HepG2 (cell line): ENCODE results near the gene B4GALT5. TPM values are rescaled to one million over a fixed set of nuclear protein-coding genes. Genes with fewer than 3 reads are reported as not detected.
A peak's percentile ranks its signal among the peaks of the same experiment; 100 is the strongest.

Experiments used
- AGO1 ChIP-seq: fragments of 200-400 bp; formaldehyde crosslinking; IDR thresholded peaks from 2 replicates; pipeline ENCODE4 v1.6.1; 2017; ENCODE audit warnings: mild to moderate bottlenecking, low read depth, low read length, moderate library complexity; ENCODE audit not compliant: poor library complexity, severe bottlenecking
- BCL6 ChIP-seq: IDR thresholded peaks from 2 replicates; pipeline ENCODE4 v1.6.1; 2016; ENCODE audit warnings: missing genetic modification reagents, missing compliant biosample characterization
- BRF2 ChIP-seq: sonication (generic); formaldehyde crosslinking; IDR thresholded peaks from 2 replicates; pipeline ENCODE4 v1.8.1; 2022; ENCODE audit warnings: mild to moderate bottlenecking, missing genetic modification reagents
- CC2D1A ChIP-seq: sonication (generic); formaldehyde crosslinking; IDR thresholded peaks from 2 replicates; pipeline ENCODE4 v1.8.1; 2023; ENCODE audit warnings: mild to moderate bottlenecking, missing genetic modification reagents
- EEA1 ChIP-seq: sonication (generic); formaldehyde crosslinking; IDR thresholded peaks from 2 replicates; pipeline ENCODE4 v1.5.1; 2020; ENCODE audit warnings: mild to moderate bottlenecking, missing genetic modification reagents, borderline replicate concordance
- FOSL1 ChIP-seq: sonication (generic); formaldehyde crosslinking; IDR thresholded peaks from 2 replicates; pipeline ENCODE4 v1.9.0; 2021; ENCODE audit warnings: missing genetic modification reagents, borderline replicate concordance
- FOXM1 ChIP-seq: sonication (generic); formaldehyde crosslinking; IDR thresholded peaks from 2 replicates; pipeline ENCODE4 v1.5.0; 2020; ENCODE audit warnings: missing genetic modification reagents
- GABPA ChIP-seq, 2 experiments: IDR thresholded peaks; 2 replicates each; pipeline ENCODE4 v1.6.1; 2011 to 2016; ENCODE audit warnings: low read depth in 2 of 2, low read length in 1 of 2, missing biosample characterization in 1 of 2, missing genetic modification characterization in 1 of 2
- GLMP ChIP-seq: sonication (generic); formaldehyde crosslinking; IDR thresholded peaks from 2 replicates; pipeline ENCODE4 v1.9.0; 2021; ENCODE audit warnings: missing genetic modification reagents, mild to moderate bottlenecking, borderline replicate concordance
- HDAC1 ChIP-seq: sonication (generic); formaldehyde crosslinking; IDR thresholded peaks from 2 replicates; pipeline ENCODE4 v1.5.1; 2020; ENCODE audit warnings: mild to moderate bottlenecking, missing genetic modification reagents
- HNF4A ChIP-seq: sonication (generic); formaldehyde crosslinking; IDR thresholded peaks from 2 replicates; pipeline ENCODE4 v1.4.0; 2020; ENCODE audit warnings: missing genetic modification reagents
- HOXA7 ChIP-seq: sonication (generic); formaldehyde crosslinking; IDR thresholded peaks from 2 replicates; pipeline ENCODE4 v1.8.1; 2022; ENCODE audit warnings: mild to moderate bottlenecking, missing genetic modification reagents, moderate library complexity
- HOXD1 ChIP-seq: sonication (generic); formaldehyde crosslinking; IDR thresholded peaks from 2 replicates; pipeline ENCODE4 v1.5.0; 2020; ENCODE audit warnings: missing genetic modification reagents
- KLF11 ChIP-seq: IDR thresholded peaks from 2 replicates; pipeline ENCODE4 v1.6.1; 2016; ENCODE audit warnings: missing compliant biosample characterization
- NCOR1 ChIP-seq: fragments of 200-600 bp; sonication (generic); IDR thresholded peaks from 2 replicates; pipeline ENCODE4 v1.7.0; 2017; ENCODE audit warnings: antibody characterized with exemption, low read length, borderline replicate concordance
- PRDM4 ChIP-seq: sonication (generic); formaldehyde crosslinking; IDR thresholded peaks from 2 replicates; pipeline ENCODE4 v1.9.0; 2021; ENCODE audit warnings: missing genetic modification reagents, borderline replicate concordance
- TFAP4 ChIP-seq: sonication (generic); IDR thresholded peaks from 2 replicates; pipeline ENCODE4 v1.6.1; 2016; ENCODE audit warnings: low read depth, borderline replicate concordance
- U2AF1 ChIP-seq: fragments of 200-400 bp; formaldehyde crosslinking; optimal IDR thresholded peaks from 2 replicates; pipeline ENCODE3; 2017; ENCODE audit warnings: mild to moderate bottlenecking, low read depth, low read length
- ZBTB42 ChIP-seq: sonication (generic); formaldehyde crosslinking; IDR thresholded peaks from 2 replicates; pipeline ENCODE4 v1.5.0; 2020; ENCODE audit warnings: mild to moderate bottlenecking, missing genetic modification reagents
- ZBTB7A ChIP-seq: sonication (generic); formaldehyde crosslinking; IDR thresholded peaks from 2 replicates; pipeline ENCODE4 v1.8.0; 2022; ENCODE audit warnings: mild to moderate bottlenecking, missing genetic modification reagents
- ZNF10 ChIP-seq: sonication (generic); formaldehyde crosslinking; IDR thresholded peaks from 2 replicates; pipeline ENCODE4 v1.4.0; 2020; ENCODE audit warnings: mild to moderate bottlenecking, low read depth, missing genetic modification reagents, borderline replicate concordance
- ZNF34 ChIP-seq: sonication (generic); formaldehyde crosslinking; IDR thresholded peaks from 2 replicates; pipeline ENCODE4 v1.4.0; 2020; ENCODE audit warnings: mild to moderate bottlenecking, missing genetic modification reagents, borderline replicate concordance
- ZNF430 ChIP-seq: sonication (generic); formaldehyde crosslinking; IDR thresholded peaks from 2 replicates; pipeline ENCODE4 v1.9.0; 2021; ENCODE audit warnings: mild to moderate bottlenecking, missing genetic modification reagents
- ZNF605 ChIP-seq: sonication (generic); formaldehyde crosslinking; IDR thresholded peaks from 2 replicates; pipeline ENCODE4 v1.8.0; 2022; ENCODE audit warnings: mild to moderate bottlenecking, missing genetic modification reagents
- ZNF678 ChIP-seq: sonication (generic); formaldehyde crosslinking; IDR thresholded peaks from 2 replicates; pipeline ENCODE4 v1.4.0; 2020; ENCODE audit warnings: mild to moderate bottlenecking, missing genetic modification reagents
- polyA plus RNA-seq, 8 experiments: library from polyadenylated mRNA; depleted of rRNA in 3 of 8; stranded (reverse) in 7 of 8; unstranded in 1 of 8; fragments of >200 nt; fragmentation: Illumina TruSeq in 4 of 8; extraction: Trizol in 4 of 8; gene quantifications; 2 replicates each; pipeline versions ENCODE4 v1.2.1 to v1.2.3, GENCODE V29; 2011 to 2016; ENCODE audit warnings: low read depth in 4 of 8, missing spikeins in 1 of 8, mixed read lengths in 1 of 8; ENCODE audit not compliant: insufficient read depth in 1 of 8
- total RNA-seq, 5 experiments: library from RNA; depleted of rRNA; stranded (reverse); fragments of >200 nt; fragmentation: Illumina TruSeq; extraction: Trizol; gene quantifications; 2 replicates each; pipeline ENCODE4 v1.2.3, GENCODE V29; 2016; ENCODE audit warnings: low read depth in 1 of 5

B4GALT5 gene
- total and polyA plus RNA-seq, 2 of the 13 experiments (the other 11 are each of a cell fraction or from before 2014, with no cell fraction given) = 27.3 to 30.9 TPM

DNA sequence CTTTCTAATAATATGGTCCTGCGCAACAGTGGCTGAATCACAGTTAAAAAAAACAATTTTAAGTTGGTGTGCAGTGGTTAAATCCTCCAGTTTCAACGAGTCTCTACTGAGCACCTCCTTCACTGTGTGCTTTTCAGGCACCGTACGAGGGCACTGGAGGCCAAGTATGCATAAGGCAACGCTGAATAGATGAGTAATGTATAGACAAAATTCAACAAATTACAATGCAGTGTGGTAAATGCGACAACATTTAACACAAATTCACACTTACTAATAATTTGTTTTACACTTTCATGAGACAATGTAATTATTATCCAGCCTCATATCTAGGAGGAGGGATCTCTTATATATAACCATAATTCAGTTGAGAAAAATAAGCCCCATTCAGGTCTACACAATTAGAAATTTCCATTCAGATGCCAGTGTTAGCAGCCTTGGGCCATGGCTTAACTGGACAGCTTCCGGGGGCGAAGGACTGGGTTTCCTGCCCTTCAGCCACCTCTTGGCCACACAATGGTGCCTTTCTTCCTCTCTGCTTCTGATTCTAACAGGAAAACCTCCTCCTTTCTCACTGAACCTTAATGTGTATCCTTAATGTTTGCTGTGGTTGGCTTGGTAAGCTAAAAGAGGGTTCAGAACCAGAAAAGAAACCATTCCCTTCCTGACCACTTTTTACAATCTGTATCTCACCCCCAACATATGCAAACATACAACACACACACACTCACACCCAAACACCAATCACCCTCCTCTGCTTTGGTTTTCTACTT is 51.9 kb downstream of the B4GALT5 start (continued):
- TF ChIP-seq FOXM1 (CRISPR knock-in tag) (no peak), HOXD1 (CRISPR knock-in tag) (no peak), ZNF430 (0 out of 2 replicates have a peak, but pooled peaks have one; percentile 59), ZNF678 (CRISPR knock-in tag) (no peak), NCOR1 (0 out of 2 replicates have a peak, but pooled peaks have one; percentile 43), AGO1 (no peak), ZNF605 (CRISPR knock-in tag) (peak; percentile 32; the same call in 1 of the 2 replicates), ZBTB7A (no peak), ZBTB42 (no peak), ZNF34 (no peak), BCL6 (0 out of 2 replicates have a peak, but pooled peaks have one; percentile 8), ZNF10 (CRISPR knock-in tag) (no peak), GABPA (IDR thresholded peaks at IDR 0.05; ENCODE audit: low read depth, low read length) (peak; percentile 57), GABPA (CRISPR knock-in tag; IDR thresholded peaks at IDR 0.05; ENCODE audit: low read depth) (peak; percentile 69), HOXA7 (no peak), CC2D1A (CRISPR knock-in tag) (no peak), PRDM4 (CRISPR knock-in tag) (no peak), KLF11 (CRISPR knock-in tag) (no peak), EEA1 (CRISPR knock-in tag) (no peak), U2AF1 (no peak), BRF2 (CRISPR knock-in tag) (no peak), HDAC1 (CRISPR knock-in tag) (no peak), HNF4A (CRISPR knock-in tag) (peak; percentile 26; the same call in 1 of the 2 replicates), FOSL1 (CRISPR knock-in tag) (no peak), TFAP4 (no peak), GLMP (CRISPR knock-in tag) (no peak)
